OCI-LY7 (cell line): ENCODE data around the gene EXOC4.

Experiments
- EZH2phosphoT487 ChIP-seq: fragments of 200-600 bp; sonication (generic); IDR thresholded peaks from 2 replicates; pipeline ENCODE4 v1.6.1; 2018; ENCODE audit warnings: low read depth, borderline replicate concordance, mild to moderate bottlenecking, mixed run types, antibody characterized with exemption, low read length, moderate library complexity, mixed read lengths
- TF ChIP-seq, protein P1 (sequence below): fragments of 200-600 bp; sonication (generic); conservative IDR thresholded peaks from 2 replicates; pipeline ENCODE4 v1.5.1; 2014; ENCODE audit warnings: mild to moderate bottlenecking, antibody characterized with exemption, low read length, moderate library complexity, mixed read lengths

DNA sequence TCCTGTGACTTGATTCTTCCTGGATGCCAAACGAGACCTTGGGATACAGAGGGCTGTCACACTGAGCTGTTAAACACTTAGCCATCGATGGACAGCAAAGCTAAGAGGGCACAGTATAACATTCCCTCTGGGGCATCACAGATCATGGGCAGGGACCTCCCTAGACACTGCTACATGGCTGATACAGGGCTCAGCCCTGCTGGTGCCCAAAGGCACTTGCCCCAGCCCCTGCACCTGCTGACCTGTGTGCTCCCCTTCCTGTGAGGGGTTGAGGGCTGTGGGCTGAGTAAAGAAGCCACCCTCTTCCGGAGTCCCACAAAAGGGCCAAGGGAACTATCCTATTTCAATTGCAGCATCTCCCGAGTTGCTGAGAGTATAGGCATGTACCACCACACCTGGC lies 337.9 kb downstream of the EXOC4 start:
- TF ChIP-seq, protein P1, sequence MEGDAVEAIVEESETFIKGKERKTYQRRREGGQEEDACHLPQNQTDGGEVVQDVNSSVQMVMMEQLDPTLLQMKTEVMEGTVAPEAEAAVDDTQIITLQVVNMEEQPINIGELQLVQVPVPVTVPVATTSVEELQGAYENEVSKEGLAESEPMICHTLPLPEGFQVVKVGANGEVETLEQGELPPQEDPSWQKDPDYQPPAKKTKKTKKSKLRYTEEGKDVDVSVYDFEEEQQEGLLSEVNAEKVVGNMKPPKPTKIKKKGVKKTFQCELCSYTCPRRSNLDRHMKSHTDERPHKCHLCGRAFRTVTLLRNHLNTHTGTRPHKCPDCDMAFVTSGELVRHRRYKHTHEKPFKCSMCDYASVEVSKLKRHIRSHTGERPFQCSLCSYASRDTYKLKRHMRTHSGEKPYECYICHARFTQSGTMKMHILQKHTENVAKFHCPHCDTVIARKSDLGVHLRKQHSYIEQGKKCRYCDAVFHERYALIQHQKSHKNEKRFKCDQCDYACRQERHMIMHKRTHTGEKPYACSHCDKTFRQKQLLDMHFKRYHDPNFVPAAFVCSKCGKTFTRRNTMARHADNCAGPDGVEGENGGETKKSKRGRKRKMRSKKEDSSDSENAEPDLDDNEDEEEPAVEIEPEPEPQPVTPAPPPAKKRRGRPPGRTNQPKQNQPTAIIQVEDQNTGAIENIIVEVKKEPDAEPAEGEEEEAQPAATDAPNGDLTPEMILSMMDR = no peak
- no peak for TF ChIP-seq EZH2phosphoT487
